HG03039 (cell line): ENCODE results near the gene LENG9.
"Not testable (repeated sequence)": the region's sequence is repeated elsewhere in the genome, so short reads cannot be mapped to it uniquely, and the experiment has no call there.

Source experiments
- ATAC-seq: cut with Tn5 transposase; IDR thresholded peaks from one replicate; pipeline ENCODE4 v1.9.1; 2021; ENCODE audit warnings: mild to moderate bottlenecking, moderate library complexity; ENCODE audit not compliant: unreplicated experiment

Gene LENG9

DNA sequence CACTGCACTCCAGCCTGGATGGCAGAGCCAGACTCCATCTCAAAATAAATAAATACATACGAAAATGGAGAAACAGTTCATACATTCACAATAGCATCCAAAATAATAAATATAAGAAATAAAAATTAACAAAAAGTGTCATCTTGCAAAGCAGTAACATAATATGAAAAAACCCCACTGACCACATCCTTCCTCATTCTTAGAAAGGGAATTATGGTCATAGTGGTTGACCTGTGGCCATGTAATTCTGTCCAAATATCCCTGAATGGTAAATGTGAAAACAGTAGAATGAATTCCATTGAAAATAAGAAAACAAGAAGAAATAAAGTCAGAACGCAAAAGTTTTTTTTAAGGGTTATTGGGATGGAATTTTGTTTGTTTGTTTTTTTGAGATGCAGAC, 16.5 kb upstream of the LENG9 start:
- ATAC-seq: no peak

DNA sequence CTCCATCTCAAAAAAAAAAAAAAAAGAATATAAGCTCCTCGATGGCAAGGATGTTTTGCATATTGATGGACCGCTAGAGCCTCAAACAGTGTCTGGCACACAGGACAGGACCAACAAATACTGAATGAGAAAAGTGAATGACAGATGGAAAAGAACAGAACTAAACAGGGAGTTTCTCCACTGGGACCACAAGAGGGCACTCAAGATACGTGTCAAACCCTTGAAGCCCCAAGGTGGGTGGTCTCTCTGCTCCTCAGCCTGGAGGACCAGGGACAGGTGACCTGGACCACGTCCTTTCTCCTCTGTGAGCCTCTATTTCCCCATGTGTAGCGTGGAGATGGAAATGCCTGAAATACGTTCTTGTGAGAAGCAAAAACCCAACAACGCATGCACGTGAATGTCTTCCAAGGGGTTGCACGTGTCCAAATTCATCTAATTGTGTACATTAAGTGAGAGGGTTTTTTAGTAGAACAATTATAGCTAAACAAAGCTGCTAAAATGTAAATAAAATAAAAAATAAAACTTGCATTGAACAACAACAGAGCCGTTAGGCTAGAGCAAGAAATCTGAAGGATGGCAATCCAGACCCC, 15.2 kb upstream of the LENG9 start:
- no peak for ATAC-seq

DNA sequence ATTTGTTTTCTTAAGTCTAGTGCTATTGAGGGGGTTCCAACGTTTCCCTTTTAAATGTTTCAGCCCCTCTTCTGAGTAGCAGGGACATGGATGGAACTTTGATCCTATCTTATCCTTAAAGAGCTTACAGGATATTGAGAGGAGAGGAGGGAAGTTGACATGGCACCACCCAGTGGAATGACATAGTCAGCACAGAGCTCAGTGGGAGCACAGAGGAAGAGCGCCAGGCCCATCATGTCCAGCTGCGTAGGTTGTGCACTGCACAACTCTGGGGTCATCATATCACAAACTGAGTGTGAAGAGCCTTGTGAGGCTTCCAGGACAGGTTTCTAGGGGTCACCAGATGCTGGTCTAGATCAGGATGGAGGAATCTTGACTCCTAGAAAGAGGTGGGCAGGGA, 14.1 kb upstream of the LENG9 start:
- ATAC-seq: no peak

DNA sequence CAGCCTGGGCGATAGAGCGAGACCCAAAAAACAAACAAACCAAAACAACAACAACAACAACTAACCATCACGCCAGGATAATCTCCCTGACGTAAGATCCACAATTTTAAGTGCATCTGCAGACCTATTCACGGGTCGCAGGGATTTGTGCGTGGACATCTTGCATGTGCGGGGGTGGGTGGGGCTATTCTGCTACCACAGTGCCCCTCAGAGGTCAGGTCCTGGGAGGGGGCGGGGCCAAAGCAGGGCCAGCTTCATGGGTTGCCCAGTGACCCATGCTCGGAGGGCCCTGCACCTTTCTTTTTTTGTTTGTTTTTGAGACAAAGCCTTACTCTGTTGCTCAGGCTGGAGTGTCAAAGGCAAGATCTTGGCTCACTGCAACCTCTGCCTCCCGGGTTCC, 12.1 kb upstream of the LENG9 start:
- no peak for ATAC-seq

DNA sequence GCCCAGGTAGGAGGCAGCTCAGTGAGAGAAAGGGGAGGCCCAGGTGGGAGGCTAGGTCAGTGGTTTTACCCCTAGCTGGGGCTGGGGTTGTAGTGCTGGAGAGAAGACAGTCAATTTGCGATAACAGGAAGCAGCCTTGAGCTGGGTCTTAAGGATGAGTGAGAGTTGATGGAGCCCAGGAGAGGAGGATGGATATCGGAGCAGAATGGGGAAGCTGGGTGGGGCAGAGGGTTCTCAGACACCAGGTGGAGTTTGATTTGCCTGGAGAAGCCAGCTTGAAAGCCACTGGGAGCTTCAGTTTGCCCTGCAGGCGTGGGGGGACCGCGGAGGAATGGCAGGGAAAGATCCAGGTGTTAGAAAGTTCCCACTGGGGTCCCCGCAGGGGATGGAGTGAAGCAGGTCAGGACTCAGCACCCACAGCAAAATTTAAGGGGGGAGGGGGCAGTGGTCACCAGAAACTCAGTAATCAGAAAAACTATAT, 10.4 kb upstream of the LENG9 start:
- ATAC-seq: no peak

DNA sequence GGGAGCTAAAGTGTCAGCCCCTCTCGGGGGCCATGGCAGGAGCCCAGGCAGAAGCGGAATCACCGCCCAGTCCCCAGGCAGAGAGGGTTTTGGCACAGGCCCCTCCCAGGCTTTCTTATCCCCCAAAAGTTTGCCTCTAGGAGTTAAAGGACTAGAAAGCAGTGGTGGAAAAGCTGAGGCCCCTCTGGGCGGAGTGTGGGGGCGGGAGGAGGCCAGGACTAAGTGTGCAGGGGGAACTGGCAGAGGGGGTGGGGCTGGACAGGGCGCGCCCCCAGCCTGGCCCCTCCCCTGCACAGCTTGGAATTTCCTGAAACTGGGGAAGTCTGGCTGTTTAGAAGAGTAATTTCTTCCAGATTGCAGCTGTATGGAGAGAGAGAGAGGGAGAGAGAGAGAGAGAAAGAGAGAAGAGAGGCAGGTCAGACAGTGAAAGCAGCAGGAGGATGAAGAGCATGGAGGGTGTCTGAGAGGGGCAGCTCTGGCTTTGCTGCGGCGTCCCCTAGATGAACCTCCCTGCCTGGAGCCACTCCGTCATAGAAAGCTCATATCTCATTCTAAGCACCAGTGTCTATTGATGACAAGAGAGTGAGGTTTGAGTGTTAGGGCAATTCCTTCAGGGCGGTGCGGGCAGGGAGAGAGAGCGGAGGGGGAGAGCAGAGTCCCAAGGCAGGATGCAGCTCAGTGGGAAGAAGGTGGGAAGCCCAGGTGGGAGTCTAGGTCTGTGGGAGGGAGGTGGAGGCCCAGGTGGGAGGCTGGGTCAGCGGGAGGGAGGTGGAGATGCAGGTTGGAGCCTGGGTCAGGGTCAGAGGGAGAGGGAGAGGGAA, 9.7 kb upstream of the LENG9 start, which contains the start of gene CDC42EP5:
Gene CDC42EP5 (minus strand): TSS at position 226 of the 821 bp plus-strand sequence. CDS start 7,749 bp downstream, outside the sequence.
- ATAC-seq: no peak

DNA sequence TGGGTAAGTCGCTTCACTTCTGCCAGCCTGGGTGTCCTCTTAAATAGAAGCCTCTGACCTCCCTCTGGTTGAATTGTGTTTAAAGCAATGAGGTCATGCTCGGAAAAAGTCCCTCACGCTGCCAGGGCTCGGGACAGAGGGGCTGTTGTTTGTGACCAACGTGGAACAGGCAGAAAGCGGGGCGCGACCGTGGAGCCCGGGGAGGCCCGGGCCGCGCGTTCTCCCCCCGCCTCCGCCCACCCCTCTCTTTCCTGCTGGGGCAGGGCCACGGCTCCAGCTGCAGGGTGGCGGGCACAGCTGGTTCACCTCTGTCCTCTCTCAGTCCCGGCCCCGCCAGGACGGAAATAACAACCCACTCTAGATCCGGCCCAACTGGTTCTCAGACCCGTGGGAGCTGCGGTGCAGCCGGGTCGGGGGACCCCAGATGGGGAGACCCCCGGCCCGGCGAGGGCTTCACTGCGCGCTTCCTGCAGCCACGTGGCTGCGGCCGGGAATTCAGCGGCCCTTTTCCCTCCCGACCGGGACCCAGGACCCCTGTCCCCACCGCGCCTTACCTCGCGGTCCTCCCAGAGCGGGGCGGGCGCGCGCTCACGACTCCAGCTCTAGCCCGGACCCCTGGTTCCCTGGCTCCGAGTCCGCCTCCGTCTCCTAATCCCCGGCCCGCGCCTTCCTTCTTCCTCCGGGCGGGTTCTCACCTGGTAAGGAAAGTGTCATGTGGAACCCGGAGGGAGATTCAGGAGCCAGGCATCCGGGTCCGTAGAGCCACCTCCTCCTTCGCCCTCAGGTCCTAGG, 7.6 kb upstream of the LENG9 start:
- no peak for ATAC-seq

DNA sequence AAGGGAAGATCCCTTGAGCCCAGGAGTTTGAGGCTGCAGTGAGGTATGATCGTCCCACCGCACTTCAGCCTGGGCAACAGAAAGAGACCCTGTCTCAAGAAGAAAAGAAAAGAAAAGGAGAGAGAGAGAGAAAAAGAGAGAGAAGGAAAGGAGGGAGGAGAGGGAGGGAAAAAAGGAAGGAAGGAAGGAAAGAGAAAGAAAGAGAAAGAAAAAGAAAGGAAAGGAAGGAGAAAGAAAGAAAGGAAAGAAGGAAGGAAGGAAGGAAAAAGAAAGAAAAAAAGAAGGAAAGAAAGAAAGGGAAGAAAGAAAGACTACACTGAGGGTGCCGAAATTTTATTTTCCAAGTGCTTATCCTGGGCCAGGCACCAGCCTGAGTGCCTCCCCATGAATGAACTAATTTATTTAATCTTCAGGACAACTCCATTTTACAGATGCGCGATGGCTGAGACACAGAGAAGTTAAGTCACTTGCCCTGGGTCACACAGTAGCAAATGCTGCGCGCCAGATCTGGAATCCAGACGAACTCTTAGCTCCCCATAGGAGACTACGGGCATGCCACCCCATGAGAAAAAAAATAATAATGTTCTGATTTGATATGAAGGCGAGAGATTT, 6.8 kb upstream of the LENG9 start:
- no peak for ATAC-seq

DNA sequence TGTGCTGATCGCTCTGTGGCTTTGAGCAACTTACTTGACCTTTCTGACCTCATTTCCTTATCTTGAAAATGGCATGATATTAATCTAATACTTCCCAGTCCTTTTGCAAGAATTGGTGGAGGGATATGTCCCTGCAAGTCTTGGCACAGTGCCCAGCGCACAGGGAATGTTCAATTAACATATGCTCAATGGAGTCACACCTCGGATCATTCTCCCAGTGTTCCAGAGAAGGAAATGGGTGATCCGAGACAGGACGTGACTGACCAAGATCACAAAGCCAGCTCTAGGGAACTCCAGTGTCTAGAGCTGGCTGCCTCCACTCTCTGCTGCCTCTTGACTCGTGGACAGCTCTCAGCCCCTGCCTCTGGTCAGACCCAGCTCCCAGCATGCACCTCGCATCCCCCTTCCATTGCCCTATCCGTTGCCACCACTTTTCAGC, 5.9 kb upstream of the LENG9 start:
- ATAC-seq: no peak

DNA sequence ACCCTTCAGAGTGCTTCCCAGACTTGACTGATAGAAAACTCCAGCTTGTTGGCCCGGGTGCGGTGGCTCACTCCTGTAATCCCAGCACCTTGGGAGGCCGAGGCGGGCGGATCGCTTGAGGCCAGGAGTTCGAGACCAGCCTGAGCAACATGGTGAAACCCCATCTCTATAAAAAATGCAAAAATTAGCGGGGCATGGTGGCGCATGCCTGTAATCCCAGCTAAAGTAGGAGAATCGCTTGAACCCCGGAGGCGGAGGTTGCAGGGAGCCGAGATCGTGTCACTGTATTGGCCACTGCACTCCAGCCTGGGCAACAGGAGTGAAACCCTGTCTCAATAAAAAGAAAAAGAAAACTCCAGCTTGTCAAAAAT, 2.5 kb upstream of the LENG9 start:
- not testable (repeated sequence) for ATAC-seq

DNA sequence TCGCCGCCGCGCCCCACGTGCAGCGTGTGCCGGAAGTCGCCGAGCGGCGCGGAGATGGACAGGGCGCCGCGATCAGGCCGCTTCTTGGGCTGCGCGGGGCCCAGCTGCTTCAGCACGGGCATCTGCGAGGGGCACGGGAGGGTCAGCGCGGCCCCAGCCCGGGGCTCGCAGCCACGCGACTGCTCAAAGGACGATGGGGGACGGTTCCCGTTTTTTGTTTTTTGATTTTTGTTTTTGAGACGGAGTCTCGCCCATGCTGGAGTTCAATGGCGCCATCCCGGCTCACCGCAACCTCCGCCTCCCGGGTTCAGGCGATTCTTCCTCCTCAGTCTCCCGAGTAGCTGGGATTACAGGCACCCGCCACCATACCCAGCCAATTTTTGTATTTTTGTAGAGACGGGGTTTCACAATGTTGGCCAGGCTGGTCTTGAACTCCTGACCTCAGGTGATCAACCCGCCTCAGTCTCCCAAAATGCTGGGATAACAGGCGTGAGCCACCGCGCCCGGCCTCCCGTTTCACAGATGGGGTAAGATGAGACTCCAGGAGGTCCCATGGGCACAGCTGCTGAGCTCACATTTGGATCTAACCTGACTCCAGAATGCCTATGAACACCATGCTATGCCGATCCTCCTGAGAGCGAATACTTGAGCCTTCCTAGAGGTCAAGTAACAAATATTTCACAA, 2.0 kb upstream of the LENG9 start:
- ATAC-seq: no peak

DNA sequence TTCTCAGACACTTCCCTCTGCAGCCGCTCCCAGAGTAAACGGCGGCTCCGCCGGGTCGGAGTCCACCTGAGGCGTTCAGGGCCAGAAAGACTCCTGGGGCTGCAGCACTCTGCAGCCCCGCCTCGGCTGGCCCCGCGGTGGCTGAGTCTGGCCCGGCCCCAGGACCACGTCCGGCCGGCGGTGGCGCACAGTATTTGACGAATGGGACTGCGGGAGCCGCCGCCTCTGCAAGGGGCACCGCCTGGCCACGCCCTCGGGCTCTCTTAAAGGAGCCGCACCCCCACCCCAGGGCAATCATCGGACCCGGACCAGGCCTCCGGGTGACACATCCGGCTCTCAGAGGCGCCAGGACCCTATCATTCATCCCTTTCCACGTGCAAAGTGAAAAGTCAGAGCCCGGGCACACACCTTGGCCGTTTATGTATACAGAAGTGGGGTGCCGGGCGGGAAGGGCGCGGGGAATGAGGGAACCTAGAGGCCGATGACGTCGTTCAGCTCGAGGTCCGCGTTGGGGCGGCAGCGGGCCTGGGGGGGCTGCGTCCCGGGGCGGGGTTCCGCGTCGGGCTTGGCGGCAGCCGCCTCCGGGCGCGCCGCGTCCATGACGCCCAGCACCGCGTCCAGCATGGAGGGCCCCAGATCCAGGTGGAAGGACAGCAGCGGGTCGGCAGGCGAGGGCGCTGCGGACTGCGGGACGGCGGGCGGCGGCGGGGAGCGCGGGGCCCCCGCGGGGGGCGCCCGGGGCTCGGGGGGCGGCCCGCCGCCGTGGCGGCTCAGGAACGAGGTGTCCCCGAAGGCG, 1.2 kb upstream of the LENG9 start:
- ATAC-seq: peak; percentile 35

DNA sequence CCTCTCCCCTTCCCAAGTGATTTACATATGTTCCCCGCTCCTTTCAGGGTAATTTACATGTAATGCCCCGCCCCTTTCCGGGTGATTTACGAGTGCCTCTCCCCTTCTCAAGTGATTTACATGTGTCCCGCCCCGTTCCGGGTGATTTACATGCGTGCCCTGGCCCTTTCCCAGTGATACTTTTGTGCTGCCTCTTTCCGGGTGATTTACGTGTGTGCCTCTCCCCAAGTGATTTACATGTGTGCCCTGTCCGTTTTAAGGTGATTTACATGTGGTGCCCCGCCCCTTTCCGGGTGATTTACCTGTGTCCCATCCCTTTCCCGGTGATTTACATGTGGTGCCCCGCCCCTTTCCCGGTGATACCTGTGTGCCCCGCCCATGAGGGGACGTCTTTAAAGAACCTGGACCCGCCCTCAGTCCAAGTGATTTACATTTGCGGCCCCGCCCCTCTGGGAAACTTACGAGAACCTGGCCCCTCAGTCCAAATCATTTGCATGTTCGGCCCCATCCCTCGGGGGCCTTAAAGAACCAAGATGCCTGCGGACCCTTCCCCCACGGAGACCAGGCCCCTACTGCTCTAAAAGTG, 559 bp upstream of the LENG9 start:
- peak; percentile 35 for ATAC-seq

DNA sequence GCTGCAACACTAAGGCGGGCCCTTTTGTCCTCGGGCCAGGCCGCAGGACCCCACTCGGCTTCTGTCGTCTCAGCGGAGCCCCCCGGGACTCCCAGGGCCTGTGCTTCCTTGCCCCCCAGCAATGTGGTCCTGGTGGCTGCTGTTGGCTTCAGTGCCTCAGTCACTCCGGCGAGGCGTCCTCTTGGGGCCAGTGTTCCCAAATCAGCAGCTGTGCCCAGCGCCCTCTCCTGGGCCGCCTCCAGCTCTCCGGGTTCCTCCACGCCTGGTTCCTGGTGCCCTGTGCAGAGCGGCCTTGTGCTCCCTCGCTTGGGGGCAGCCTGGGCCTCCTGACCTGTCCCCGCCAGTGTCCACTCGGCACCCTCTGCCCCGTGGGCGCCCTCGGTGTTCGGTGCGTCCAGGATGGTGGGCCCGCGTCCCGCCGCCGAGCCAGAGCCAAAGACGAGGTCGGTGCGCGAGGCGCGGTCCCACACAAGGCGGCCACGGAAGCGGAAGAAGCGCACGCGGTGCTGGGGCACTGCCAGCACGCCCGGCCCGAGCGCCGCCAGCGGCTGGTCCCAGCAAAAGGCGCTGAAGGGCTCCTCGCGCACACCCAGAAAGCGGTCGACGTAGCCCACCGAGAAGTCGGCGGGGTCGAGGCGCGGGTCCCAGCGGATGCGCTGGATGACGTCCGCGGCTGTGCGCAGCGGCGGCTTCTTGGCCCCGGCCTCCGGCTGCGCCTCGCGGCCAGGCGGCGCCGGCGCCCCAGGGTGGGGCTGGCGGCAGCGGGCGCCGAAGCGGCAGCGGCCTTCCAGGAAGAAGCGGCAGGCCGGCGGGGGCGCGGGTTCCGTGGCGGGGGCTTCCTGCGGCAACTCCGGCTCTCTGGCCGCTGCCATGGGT, 685 bp downstream of the LENG9 start:
- ATAC-seq: no peak

DNA sequence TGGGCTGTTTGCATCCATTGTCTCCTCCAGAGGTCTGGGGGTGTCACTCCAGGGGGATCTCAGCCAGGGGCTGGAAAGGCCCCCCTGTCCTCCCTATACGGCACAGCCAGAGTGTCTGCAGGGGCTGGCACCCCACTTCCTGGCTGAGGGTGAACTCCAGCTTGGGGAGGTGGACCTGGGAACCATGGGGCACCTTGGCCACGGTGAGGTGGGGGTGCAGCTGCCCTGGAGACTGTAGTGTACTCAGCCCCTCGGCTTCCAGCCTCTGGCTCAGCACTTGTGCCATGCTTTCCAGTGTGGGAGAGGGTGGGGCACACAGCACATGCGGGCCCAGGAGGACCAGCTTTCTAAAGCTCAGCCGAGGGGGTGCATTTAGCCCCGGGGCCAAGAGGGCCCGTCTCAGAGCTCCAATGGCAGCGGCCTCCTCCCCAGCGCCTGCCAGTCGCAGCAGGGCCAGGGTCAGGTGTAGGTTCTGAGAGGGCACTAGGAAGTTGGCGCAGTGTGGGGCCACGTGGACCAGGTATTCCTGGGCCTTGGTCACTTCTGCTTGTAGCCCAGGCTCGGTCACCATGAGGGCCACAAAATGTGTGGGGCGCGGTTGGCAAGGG, 1.4 kb downstream of the LENG9 start:
- ATAC-seq: no peak

DNA sequence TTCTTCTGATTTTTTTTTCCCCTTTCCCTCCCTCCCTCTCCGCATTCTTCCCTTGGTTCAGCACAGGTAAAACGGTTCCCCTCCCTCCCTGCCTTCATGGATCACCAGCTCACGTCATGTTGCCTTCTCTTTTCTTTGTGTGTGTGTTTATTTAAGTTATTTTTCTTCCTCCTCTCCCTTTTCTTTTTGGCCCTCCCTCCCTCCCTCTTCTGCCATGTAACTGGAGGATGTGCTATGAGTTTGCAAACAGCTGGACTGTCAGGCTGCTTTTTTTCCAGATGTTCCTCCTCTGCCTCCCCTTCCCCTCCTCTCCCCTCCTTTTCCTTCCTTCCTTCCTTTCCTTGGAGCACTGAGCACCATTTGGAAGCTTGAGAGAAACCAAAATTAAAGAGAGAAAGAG, 2.0 kb downstream of the LENG9 start:
- ATAC-seq: no peak

DNA sequence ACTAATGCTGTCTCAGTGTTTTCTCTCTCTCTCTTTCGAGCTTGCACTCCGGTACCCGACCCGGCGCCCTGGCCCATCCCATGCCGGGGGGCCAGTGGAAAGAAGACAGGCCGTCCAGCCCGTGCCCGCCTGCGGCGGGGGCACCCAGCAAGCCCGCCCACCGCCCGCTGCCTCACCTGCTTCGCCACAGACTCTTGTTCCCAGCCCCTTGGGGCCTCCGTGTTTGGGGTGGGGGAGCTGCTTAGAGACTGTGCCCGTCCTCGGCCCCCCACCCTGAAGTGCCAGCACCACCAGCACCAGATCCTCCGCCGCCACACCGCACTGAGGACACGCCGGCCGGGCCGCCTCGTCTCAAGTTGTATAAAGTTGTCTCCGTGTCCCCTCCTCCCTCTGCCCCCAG, 2.4 kb downstream of the LENG9 start:
- ATAC-seq: no peak
